Measurements from ENCODE around the gene OR2AE1. TPM values are rescaled to one million over a fixed set of nuclear protein-coding genes. Genes with fewer than 3 reads are reported as not detected.
A peak's percentile ranks its signal among the peaks of the same experiment; 100 is the strongest.

Gene OR2AE1
- total and polyA plus RNA-seq, 2 of the 13 experiments (the other 11 are each of a cell fraction or from before 2014, with no cell fraction given), result not detected

- TF ChIP-seq, protein P1, sequence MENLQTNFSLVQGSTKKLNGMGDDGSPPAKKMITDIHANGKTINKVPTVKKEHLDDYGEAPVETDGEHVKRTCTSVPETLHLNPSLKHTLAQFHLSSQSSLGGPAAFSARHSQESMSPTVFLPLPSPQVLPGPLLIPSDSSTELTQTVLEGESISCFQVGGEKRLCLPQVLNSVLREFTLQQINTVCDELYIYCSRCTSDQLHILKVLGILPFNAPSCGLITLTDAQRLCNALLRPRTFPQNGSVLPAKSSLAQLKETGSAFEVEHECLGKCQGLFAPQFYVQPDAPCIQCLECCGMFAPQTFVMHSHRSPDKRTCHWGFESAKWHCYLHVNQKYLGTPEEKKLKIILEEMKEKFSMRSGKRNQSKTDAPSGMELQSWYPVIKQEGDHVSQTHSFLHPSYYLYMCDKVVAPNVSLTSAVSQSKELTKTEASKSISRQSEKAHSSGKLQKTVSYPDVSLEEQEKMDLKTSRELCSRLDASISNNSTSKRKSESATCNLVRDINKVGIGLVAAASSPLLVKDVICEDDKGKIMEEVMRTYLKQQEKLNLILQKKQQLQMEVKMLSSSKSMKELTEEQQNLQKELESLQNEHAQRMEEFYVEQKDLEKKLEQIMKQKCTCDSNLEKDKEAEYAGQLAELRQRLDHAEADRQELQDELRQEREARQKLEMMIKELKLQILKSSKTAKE (CRISPR knock-in tag; IDR thresholded peaks at IDR 0.05; ENCODE audit: borderline replicate concordance), result 0 out of 2 replicates have a peak, but pooled peaks have one; percentile 21
- TF ChIP-seq ZNF670 (CRISPR knock-in tag; IDR thresholded peaks at IDR 0.05; ENCODE audit: borderline replicate concordance) (0 out of 2 replicates have a peak, but pooled peaks have one; percentile 74), POGK (CRISPR knock-in tag; conservative IDR thresholded peaks at IDR 0.05) (0 out of 2 replicates have a peak, but pooled peaks have one; percentile 15), ASH2L (IDR thresholded peaks at IDR 0.05; ENCODE audit: insufficient read length, low read depth, low read length) (peak; percentile 94), HIVEP1 (CRISPR knock-in tag; IDR thresholded peaks at IDR 0.05) (0 out of 2 replicates have a peak, but pooled peaks have one; percentile 22), ZBTB21 (CRISPR knock-in tag; IDR thresholded peaks at IDR 0.05) (0 out of 2 replicates have a peak, but pooled peaks have one; percentile 12), MLLT10 (CRISPR knock-in tag; IDR thresholded peaks at IDR 0.05) (no peak), POLR2G (IDR thresholded peaks at IDR 0.05; ENCODE audit: low read depth, low read length) (peak; percentile 71; the same call in 1 of the 2 replicates), TEAD3 (CRISPR knock-in tag; optimal IDR thresholded peaks at IDR 0.05; ENCODE audit: borderline replicate concordance) (peak; percentile 95), TMF1 (CRISPR knock-in tag; IDR thresholded peaks at IDR 0.05; ENCODE audit: low read depth) (0 out of 2 replicates have a peak, but pooled peaks have one; percentile 70), ZMYM2 (CRISPR knock-in tag; IDR thresholded peaks at IDR 0.05) (0 out of 2 replicates have a peak, but pooled peaks have one; percentile 42), FOXO1 (CRISPR knock-in tag; IDR thresholded peaks at IDR 0.05) (peak; percentile 94), KLF12 (CRISPR knock-in tag; IDR thresholded peaks at IDR 0.05; ENCODE audit: borderline replicate concordance) (0 out of 2 replicates have a peak, but pooled peaks have one; percentile 34), ZNF512B (CRISPR knock-in tag; IDR thresholded peaks at IDR 0.05; ENCODE audit: borderline replicate concordance) (no peak)
- TF ChIP-seq, protein P2, sequence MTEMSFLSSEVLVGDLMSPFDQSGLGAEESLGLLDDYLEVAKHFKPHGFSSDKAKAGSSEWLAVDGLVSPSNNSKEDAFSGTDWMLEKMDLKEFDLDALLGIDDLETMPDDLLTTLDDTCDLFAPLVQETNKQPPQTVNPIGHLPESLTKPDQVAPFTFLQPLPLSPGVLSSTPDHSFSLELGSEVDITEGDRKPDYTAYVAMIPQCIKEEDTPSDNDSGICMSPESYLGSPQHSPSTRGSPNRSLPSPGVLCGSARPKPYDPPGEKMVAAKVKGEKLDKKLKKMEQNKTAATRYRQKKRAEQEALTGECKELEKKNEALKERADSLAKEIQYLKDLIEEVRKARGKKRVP (CRISPR knock-in tag; IDR thresholded peaks at IDR 0.05), result peak in 1 of 2 experiments; percentile 69; a peak in 1 of 4 replicates
- TF ChIP-seq, protein P3, sequence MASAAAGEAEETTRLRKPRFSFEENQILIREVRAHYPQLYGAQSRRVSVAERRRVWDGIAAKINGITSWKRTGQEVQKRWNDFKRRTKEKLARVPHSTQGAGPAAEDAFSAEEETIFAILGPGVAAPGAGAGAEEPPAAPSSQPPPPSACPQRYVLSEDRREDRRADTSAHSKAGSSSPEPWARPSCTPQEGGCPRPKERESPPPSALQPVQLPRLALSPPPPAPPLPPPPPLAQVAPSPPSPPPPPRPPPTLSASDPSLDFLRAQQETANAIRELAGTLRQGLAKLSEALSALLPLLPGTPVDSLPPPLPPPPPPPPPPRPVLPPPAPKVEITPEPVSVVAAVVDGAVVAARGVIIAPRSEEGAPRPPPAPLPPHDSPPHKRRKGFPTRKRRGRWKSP (CRISPR knock-in tag; IDR thresholded peaks at IDR 0.05), result peak; percentile 57; the same call in 1 of the 2 replicates
These were observed 16.3 kb downstream of the OR2AE1 start (continued) for GRCh38 chr7:99860281-99861127.
